Keratinocyte (primary cell): ENCODE data around the gene SLC38A1. TPM values are rescaled to one million over a fixed set of nuclear protein-coding genes. Genes with fewer than 3 reads are reported as not detected.
A peak's percentile ranks its signal among the peaks of the same experiment; 100 is the strongest.

Experiments used
- DNase-seq: peaks from one replicate; pipeline ENCODE4 v3.0.0-alpha.2; 2011; ENCODE audit warnings: low read depth, missing footprints, low spot score
- FAIRE-seq: peaks from 2 replicates; lab custom pipeline; 2011; peaks lifted over from hg19 to GRCh38; lab: Jason Lieb, UNC
- H2AFZ ChIP-seq: 2 replicates; pipeline ENCODE4 v1.6.0; 2012; ENCODE audit warnings: low read length, control low read depth, inconsistent platforms; ENCODE audit not compliant: control insufficient read depth
- H3K27ac ChIP-seq: 2 replicates; pipeline ENCODE4 v1.5.1; 2011; ENCODE audit warnings: low read length; ENCODE audit not compliant: control insufficient read depth, insufficient read depth
- H3K27me3 ChIP-seq: 3 replicates; pipeline ENCODE4 v1.6.0; 2011; ENCODE audit warnings: low read length; ENCODE audit not compliant: control insufficient read depth, insufficient read depth; ENCODE audit errors: extremely low read depth
- H3K36me3 ChIP-seq, 2 experiments: 2 replicates in 1 of 2; 3 replicates in 1 of 2; pipeline ENCODE4 v1.5.1; 2011; ENCODE audit warnings: low read length in 2 of 2, mild to moderate bottlenecking in 1 of 2; ENCODE audit not compliant: control insufficient read depth in 2 of 2, insufficient read depth in 2 of 2; ENCODE audit errors: extremely low read depth in 1 of 2
- H3K4me1 ChIP-seq: 3 replicates; pipeline ENCODE4 v1.5.1; 2011; ENCODE audit warnings: low read length; ENCODE audit not compliant: control insufficient read depth, insufficient read depth; ENCODE audit errors: extremely low read depth
- H3K4me2 ChIP-seq: 3 replicates; pipeline ENCODE4 v1.6.0; 2011; ENCODE audit warnings: low read depth, low read length; ENCODE audit not compliant: control insufficient read depth, insufficient read depth; ENCODE audit errors: extremely low read depth
- H3K4me3 ChIP-seq, 3 experiments: fragments of 200-600 bp in 1 of 3; sonication (generic) in 1 of 3; 2 replicates in 2 of 3; 3 replicates in 1 of 3; pipeline ENCODE4 v1.5.1; 2011 to 2016; ENCODE audit warnings: low read length in 3 of 3, mild to moderate bottlenecking in 3 of 3, control low read depth in 2 of 3, inconsistent platforms in 1 of 3, low read depth in 1 of 3, mixed read lengths in 1 of 3, mixed run types in 1 of 3, moderate library complexity in 1 of 3; ENCODE audit not compliant: control insufficient read depth in 2 of 3, insufficient read depth in 2 of 3; ENCODE audit errors: extremely low read depth in 1 of 3
- H3K79me2 ChIP-seq: 2 replicates; pipeline ENCODE4 v1.6.0; 2012; ENCODE audit warnings: low read length; ENCODE audit not compliant: control insufficient read depth, insufficient read depth
- H3K9ac ChIP-seq: 3 replicates; pipeline ENCODE4 v1.6.0; 2011; ENCODE audit warnings: low read length; ENCODE audit not compliant: control insufficient read depth, insufficient read depth; ENCODE audit errors: extremely low read depth
- H3K9me1 ChIP-seq: 3 replicates; pipeline ENCODE4 v1.6.0; 2011; ENCODE audit warnings: low read length; ENCODE audit not compliant: control insufficient read depth, insufficient read depth; ENCODE audit errors: extremely low read depth
- H3K9me3 ChIP-seq: 2 replicates; pipeline ENCODE4 v1.5.1; 2012; ENCODE audit warnings: low read depth, low read length; ENCODE audit not compliant: control insufficient read depth
- H4K20me1 ChIP-seq: 3 replicates; pipeline ENCODE4 v1.6.0; 2011; ENCODE audit warnings: low read length; ENCODE audit not compliant: control insufficient read depth, insufficient read depth; ENCODE audit errors: extremely low read depth
- EZH2 ChIP-seq: IDR thresholded peaks from one replicate; pipeline ENCODE4 v1.6.1; 2012; ENCODE audit warnings: inconsistent platforms, mild to moderate bottlenecking, low read length, moderate library complexity
- dilution Hi-C: fragments of 300-500 bp; cut with MboI; formaldehyde crosslinking; loops from one replicate; pipeline ENCODE4 v1.7.0; 2020; ENCODE audit warnings: low sequenced_read_pairs; ENCODE audit not compliant: extremely low pct_ligation_motif_present
- polyA plus RNA-seq, 5 experiments: library from polyadenylated mRNA; depleted of rRNA in 3 of 5; stranded (reverse) in 3 of 5; stranded (forward) in 1 of 5; unstranded in 1 of 5; fragments of >200 nt; gene quantifications; 1 replicate in 1 of 5; 2 replicates in 3 of 5; 3 replicates in 1 of 5; pipeline versions ENCODE4 v1.2.1 to v1.2.3, GENCODE V29; 2011 to 2012; ENCODE audit warnings: missing spikeins in 2 of 5, low read depth in 1 of 5, low replicate concordance in 1 of 5
- TF ChIP-seq, protein P1 (sequence below), 3 experiments: IDR thresholded peaks in 1 of 3; conservative IDR thresholded peaks in 1 of 3; optimal IDR thresholded peaks in 1 of 3; 2 replicates in 2 of 3; 3 replicates in 1 of 3; pipeline versions ENCODE3 to v1.5.1; 2011; ENCODE audit warnings: low read length in 3 of 3, mild to moderate bottlenecking in 3 of 3, moderate library complexity in 2 of 3, control low read depth in 1 of 3, inconsistent platforms in 1 of 3; ENCODE audit not compliant: insufficient read depth in 2 of 3; ENCODE audit errors: extremely low read depth in 1 of 3

SLC38A1 gene
- polyA plus RNA-seq, 1 donor (not counting 4 experiments of a cell fraction or from before 2014, with no cell fraction given), result 134 TPM

DNA sequence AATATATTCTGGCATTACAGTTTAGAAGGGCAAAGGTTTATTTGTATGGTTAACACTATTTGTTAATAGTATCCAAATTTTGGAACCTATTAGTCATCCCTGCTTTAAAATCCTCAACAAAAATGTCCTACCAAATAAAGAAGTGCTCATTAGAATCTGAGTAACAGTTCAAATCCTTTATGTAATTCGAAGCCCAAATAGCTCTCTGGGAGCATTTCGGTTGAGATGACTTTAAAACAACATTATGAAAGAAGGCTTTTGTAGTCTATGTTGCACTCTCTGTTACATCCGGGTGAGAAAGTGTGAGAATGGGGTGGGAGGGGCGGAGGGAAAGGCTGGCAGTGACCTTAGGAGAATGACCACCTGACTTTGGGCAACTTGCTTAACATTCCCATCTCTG is 59.7 kb downstream of the SLC38A1 start:
- H3K9ac ChIP-seq, result no peak overlapping the region
- no peak for TF ChIP-seq EZH2
- TF ChIP-seq, protein P1, sequence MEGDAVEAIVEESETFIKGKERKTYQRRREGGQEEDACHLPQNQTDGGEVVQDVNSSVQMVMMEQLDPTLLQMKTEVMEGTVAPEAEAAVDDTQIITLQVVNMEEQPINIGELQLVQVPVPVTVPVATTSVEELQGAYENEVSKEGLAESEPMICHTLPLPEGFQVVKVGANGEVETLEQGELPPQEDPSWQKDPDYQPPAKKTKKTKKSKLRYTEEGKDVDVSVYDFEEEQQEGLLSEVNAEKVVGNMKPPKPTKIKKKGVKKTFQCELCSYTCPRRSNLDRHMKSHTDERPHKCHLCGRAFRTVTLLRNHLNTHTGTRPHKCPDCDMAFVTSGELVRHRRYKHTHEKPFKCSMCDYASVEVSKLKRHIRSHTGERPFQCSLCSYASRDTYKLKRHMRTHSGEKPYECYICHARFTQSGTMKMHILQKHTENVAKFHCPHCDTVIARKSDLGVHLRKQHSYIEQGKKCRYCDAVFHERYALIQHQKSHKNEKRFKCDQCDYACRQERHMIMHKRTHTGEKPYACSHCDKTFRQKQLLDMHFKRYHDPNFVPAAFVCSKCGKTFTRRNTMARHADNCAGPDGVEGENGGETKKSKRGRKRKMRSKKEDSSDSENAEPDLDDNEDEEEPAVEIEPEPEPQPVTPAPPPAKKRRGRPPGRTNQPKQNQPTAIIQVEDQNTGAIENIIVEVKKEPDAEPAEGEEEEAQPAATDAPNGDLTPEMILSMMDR (optimal IDR thresholded peaks at IDR 0.05 in 1 of 3, IDR thresholded peaks at IDR 0.05 in 1 of 3, conservative IDR thresholded peaks at IDR 0.05 in 1 of 3; ENCODE audit: extremely low read depth in 1 of 3, insufficient read depth in 2 of 3, low read length in 3 of 3), result no peak
- no peak for DNase-seq
- H3K27me3 ChIP-seq, result no peaks in the 10 kb centered on the region
- peaks cover 28 to 50% of the 10 kb centered on the region in 2 experiments for H3K36me3 ChIP-seq
- peaks cover 4% of the 10 kb centered on the region for H3K9me1 ChIP-seq
- FAIRE-seq, result no peak
- H3K27ac ChIP-seq, result peak overlapping the region; percentile 67
- dilution Hi-C loops, result no loop called here
- peaks cover 40% of the 10 kb centered on the region for H3K79me2 ChIP-seq
- H4K20me1 ChIP-seq, result peaks cover 10% of the 10 kb centered on the region
- no peak overlapping the region for H2AFZ ChIP-seq
- no peak overlapping the region for H3K4me2 ChIP-seq
- no peaks in the 10 kb centered on the region for H3K9me3 ChIP-seq
- no peak overlapping the region for H3K4me3 ChIP-seq
- peaks cover 25% of the 10 kb centered on the region for H3K4me1 ChIP-seq

DNA sequence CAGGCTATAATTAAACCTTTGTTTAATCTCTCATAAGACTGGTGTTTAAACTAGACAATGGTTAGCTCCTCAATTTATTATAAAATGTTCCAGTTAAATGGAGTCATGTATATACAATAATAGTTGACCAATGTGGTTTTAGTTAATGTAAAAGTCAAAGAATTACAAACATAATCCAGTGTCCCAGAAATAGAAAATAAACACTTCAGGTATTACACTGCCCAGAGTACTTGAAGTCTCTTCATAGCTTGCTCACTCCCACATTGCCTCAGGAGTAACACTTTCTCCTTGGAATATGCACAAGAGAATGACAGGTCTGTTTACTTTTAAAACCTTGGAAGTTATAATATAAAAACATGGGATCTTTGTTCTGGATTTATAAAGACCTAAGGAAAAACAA is 60.5 kb downstream of the SLC38A1 start:
- Histone ChIP-seq H4K20me1 (peaks cover 9% of the 10 kb centered on the region), H3K27ac (no peak overlapping the region), H3K9ac (no peak overlapping the region), H3K9me3 (no peaks in the 10 kb centered on the region), H3K4me1 (peaks cover 25% of the 10 kb centered on the region), H3K4me2 (no peak overlapping the region), H3K4me3 (no peak overlapping the region), H3K79me2 (peaks cover 33% of the 10 kb centered on the region), H3K27me3 (no peaks in the 10 kb centered on the region), H3K9me1 (peaks cover 4% of the 10 kb centered on the region), H3K36me3 (peaks cover 32 to 53% of the 10 kb centered on the region in 2 experiments), H2AFZ (no peak overlapping the region)
- DNase-seq, result no peak
- dilution Hi-C loops, result no loop called here
- TF ChIP-seq, protein P1 (optimal IDR thresholded peaks at IDR 0.05 in 1 of 3, IDR thresholded peaks at IDR 0.05 in 1 of 3, conservative IDR thresholded peaks at IDR 0.05 in 1 of 3; ENCODE audit: extremely low read depth in 1 of 3, insufficient read depth in 2 of 3, low read length in 3 of 3), result no peak
- TF ChIP-seq EZH2, result no peak
- no peak for FAIRE-seq
